Measurements from ENCODE around the gene BCAS4. TPM values are rescaled to one million over a fixed set of nuclear protein-coding genes. Genes with fewer than 3 reads are reported as not detected.

Gene BCAS4
- total RNA-seq, 1 donor from 2014 or later: 9.3 TPM

DNA sequence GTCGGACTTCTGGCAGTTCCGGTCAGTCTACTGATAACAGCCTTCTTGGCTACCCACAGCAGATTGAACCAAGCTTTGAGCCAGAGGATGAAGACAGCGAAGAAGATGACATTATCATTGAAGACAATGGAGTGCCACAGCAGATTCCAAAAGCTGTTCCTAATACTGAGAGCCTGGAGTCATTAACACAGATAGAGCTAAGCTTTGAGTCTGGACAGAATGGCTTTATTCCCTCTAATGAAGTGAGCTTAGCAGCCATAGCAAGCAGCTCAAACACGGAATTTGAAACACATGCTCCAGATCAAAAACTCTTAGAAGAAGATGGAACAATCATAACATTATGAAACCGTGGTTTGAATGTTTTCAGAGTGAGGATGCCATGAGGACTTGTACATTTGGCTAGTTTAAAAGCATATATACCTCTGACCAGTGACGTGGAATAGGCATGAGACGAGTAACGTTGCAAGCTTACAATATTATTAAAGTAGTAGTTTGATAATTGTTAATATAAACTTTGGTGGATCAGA lies 44.7 kb upstream of the BCAS4 start:
- peak; percentile 6 for DNase-seq (ENCODE audit: extremely low spot score, unreplicated experiment)
- H3K9me3 Mint-ChIP-seq: no peaks in the 10 kb centered on the region
- H3K36me3 Mint-ChIP-seq: peaks cover 3% of the 10 kb centered on the region
- H3K27me3 Mint-ChIP-seq: no peaks in the 10 kb centered on the region
- H3K4me1 Mint-ChIP-seq (ENCODE audit: unreplicated experiment): peaks cover 24% of the 10 kb centered on the region
- TF ChIP-seq CTCF (conservative IDR thresholded peaks at IDR 0.05): no peak
- H3K4me3 Mint-ChIP-seq: no peak overlapping the region
- peak overlapping the region; percentile 51 for H3K27ac Mint-ChIP-seq

DNA sequence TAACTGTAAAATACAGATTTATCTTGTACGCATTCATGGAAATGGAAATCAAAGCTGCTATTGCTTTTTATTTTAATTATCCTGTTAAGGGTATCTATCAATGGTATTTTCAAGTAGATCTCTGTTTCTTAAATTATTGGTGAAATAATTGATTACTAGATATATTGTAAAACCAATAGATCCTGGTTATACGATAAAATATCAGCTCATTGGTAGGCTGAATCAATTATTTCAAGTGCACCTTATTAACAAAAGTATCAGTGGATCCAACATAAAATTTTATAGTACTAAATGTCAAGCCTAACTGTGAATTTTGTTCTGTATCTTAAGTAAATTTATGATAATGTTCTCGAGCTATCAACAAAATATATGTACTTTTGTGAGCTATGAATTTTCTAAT lies 41.7 kb upstream of the BCAS4 start:
- Mint-ChIP-seq H3K27ac (no peak overlapping the region), H3K4me1 (ENCODE audit: unreplicated experiment) (peaks cover under 1% of the 10 kb centered on the region), H3K36me3 (peaks cover 3% of the 10 kb centered on the region), H3K4me3 (no peak overlapping the region), H3K9me3 (no peaks in the 10 kb centered on the region), H3K27me3 (no peaks in the 10 kb centered on the region)
- TF ChIP-seq CTCF (conservative IDR thresholded peaks at IDR 0.05): no peak
- DNase-seq (ENCODE audit: extremely low spot score, unreplicated experiment): no peak

- Mint-ChIP-seq H3K27ac (no peak overlapping the region), H3K9me3 (no peaks in the 10 kb centered on the region), H3K27me3 (no peaks in the 10 kb centered on the region), H3K4me3 (no peak overlapping the region), H3K36me3 (peaks cover 3% of the 10 kb centered on the region), H3K4me1 (ENCODE audit: unreplicated experiment) (peaks cover 7% of the 10 kb centered on the region)
- TF ChIP-seq CTCF (conservative IDR thresholded peaks at IDR 0.05): no peak
- DNase-seq (ENCODE audit: extremely low spot score, unreplicated experiment): no peak
These were observed 40.4 kb upstream of the BCAS4 start for GRCh38 chr20:50754420-50754819.

- Mint-ChIP-seq H3K4me3 (no peak overlapping the region), H3K4me1 (ENCODE audit: unreplicated experiment) (peaks cover 12% of the 10 kb centered on the region), H3K27ac (no peak overlapping the region), H3K9me3 (no peaks in the 10 kb centered on the region), H3K27me3 (no peaks in the 10 kb centered on the region), H3K36me3 (peaks cover 3% of the 10 kb centered on the region)
- no peak for DNase-seq (ENCODE audit: extremely low spot score, unreplicated experiment)
- TF ChIP-seq CTCF (conservative IDR thresholded peaks at IDR 0.05): no peak
These were observed 38.4 kb upstream of the BCAS4 start for GRCh38 chr20:50756447-50756846.

- Mint-ChIP-seq H3K9me3 (no peaks in the 10 kb centered on the region), H3K36me3 (no peaks in the 10 kb centered on the region), H3K27me3 (no peaks in the 10 kb centered on the region), H3K4me1 (ENCODE audit: unreplicated experiment) (peaks cover 21% of the 10 kb centered on the region), H3K4me3 (peak overlapping the region; percentile 21), H3K27ac (peak overlapping the region; percentile 48)
- DNase-seq (ENCODE audit: extremely low spot score, unreplicated experiment): peak; percentile 2
- no peak for TF ChIP-seq CTCF (conservative IDR thresholded peaks at IDR 0.05)
These were observed 36.4 kb upstream of the BCAS4 start for GRCh38 chr20:50758469-50758868.

DNA sequence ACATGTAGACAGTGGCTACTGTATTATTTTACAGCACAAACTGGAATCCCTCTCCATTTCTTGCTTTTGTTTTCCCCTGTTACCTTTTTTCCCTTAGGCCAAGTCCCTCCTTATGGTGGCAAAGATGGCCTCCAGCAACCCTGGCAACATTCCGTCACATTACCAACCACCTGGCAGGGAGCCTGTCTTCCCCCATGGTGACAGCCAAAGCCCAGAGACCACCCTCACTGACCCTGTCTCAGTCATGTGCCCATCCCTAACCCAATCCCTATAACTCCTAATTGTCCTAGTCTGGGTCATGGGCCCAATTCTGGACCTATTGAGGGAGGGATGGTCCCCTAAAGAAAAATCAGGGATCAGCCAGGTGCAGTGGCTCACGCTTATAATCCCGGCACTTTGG lies 35.9 kb upstream of the BCAS4 start:
- peak overlapping the region; percentile 48 for H3K27ac Mint-ChIP-seq
- peak; percentile 8 for DNase-seq (ENCODE audit: extremely low spot score, unreplicated experiment)
- no peak for TF ChIP-seq CTCF (conservative IDR thresholded peaks at IDR 0.05)

More for the DNA sequence above, 35.9 kb upstream of the BCAS4 start:
- Mint-ChIP-seq H3K4me1 (ENCODE audit: unreplicated experiment) (peaks cover 22% of the 10 kb centered on the region), H3K27me3 (no peaks in the 10 kb centered on the region), H3K36me3 (no peaks in the 10 kb centered on the region), H3K9me3 (no peaks in the 10 kb centered on the region), H3K4me3 (no peak overlapping the region)

Data from type B pancreatic cell (in vitro differentiated cells).